ENCODE measurements around the gene LARP6.

Gene LARP6

GRCh38 chr15:70794596-70795310 is 59.2 kb downstream of the LARP6 start:
- no peak for DNase-seq (ENCODE audit: low read depth)

GRCh38 chr15:70793694-70794093 is 60.3 kb downstream of the LARP6 start:
- no peak for DNase-seq (ENCODE audit: low read depth)

DNA sequence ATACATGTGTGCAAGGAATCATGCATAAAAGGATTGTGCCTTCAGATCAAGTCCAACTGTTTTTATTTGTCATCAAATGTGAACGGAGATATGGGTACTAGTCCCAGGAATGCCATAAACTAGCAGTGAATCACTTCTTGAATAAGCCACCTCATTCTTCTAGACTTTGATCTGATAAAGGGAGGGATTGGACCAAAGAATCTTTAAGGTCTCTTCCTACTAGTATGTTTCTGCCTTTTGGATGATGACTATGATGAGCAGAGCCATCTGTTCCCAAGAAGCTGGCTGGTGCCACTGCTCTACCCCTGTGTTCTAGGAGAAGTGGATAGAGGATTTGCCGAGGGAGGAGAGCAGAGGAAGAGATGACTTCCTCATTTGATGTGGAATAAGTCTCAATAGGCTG is 61.8 kb downstream of the LARP6 start:
- DNase-seq (ENCODE audit: low read depth) = no peak

DNA sequence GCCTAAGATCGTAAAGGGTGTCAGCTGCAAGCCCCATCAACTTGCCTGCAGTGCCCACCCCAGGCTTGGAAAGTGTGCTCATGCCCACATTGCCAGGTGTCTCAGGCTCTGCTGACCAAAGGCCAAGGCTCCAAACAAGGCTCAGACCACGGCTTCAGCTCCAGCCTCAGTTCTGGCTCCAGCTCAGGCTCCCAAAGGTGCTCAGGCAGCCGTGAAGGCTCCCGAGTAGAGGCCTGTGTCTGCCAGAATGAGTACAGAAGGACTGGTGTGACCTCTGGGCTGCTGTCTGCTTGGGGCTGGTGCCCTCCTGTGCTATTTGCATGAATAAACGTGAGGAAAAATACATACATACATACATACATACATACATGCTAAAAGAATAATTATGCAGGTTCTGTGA is 62.7 kb downstream of the LARP6 start:
- DNase-seq (ENCODE audit: low read depth) = no peak

- no peak for DNase-seq (ENCODE audit: low read depth)
Observed at GRCh38 chr15:70789213-70789612, 64.7 kb downstream of the LARP6 start.

GRCh38 chr15:70788114-70789049 is 65.6 kb downstream of the LARP6 start:
- no peak for DNase-seq (ENCODE audit: low read depth)

GRCh38 chr15:70786996-70787395 is 67.0 kb downstream of the LARP6 start:
- DNase-seq (ENCODE audit: low read depth) = no peak

DNA sequence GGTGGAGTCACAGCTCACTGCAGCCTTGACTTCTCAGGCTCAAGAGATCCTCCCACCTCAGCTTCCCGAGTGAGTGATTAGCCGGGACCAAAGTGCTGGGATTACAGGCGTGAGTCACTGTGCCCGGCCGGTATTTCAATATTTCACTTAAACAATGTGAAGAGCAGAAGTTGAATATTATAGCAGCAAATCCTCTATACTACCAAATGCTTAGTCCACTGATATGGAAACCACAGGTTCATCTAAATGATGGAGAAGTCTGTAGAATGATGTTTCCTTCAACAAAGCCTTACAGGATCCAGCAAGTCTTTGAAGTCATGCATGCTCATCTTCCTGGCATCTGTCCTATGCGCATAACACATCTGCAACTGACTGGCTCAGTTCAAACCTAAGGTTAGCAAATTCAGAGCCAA is 70.3 kb downstream of the LARP6 start:
- no peak for DNase-seq (ENCODE audit: low read depth)

- DNase-seq (ENCODE audit: low read depth) = no peak
Observed at GRCh38 chr15:70783041-70783440, 70.9 kb downstream of the LARP6 start.

DNA sequence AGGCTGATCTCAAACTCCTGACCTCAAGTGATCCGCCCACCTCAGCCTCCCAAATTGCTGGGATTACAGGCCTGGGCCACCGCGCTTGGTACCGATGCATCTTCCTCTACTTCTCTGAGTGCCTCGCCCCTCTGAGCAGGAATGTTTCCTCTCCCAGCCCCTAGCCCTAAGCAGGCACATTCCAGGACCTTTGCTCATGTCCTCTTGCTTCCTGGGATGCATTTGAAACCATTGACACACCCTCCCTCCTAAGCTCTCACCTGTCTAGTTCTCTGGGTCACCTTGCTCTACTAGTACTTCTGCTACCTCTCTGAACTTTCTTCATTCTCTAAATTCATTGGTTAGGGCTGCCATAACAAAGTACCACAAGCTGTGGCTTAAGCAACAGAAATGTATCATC is 72.7 kb downstream of the LARP6 start:
- no peak for DNase-seq (ENCODE audit: low read depth)

All from stimulated activated CD8-positive, alpha-beta memory T cell treated with anti-CD3 and anti-CD28 coated beads, Interleukin-4, amount 100 ng/mL, for 24 hours (primary cell).